GM19035 (cell line): ENCODE measurements around the gene CMTM7.

ENCODE experiments used
- ATAC-seq: cut with Tn5 transposase; IDR thresholded peaks from one replicate; pipeline ENCODE4 v1.9.1; 2021; ENCODE audit not compliant: unreplicated experiment

Gene CMTM7

GRCh38 chr3:32484436-32484835 lies 92.8 kb downstream of the CMTM7 start:
- ATAC-seq: no peak

DNA sequence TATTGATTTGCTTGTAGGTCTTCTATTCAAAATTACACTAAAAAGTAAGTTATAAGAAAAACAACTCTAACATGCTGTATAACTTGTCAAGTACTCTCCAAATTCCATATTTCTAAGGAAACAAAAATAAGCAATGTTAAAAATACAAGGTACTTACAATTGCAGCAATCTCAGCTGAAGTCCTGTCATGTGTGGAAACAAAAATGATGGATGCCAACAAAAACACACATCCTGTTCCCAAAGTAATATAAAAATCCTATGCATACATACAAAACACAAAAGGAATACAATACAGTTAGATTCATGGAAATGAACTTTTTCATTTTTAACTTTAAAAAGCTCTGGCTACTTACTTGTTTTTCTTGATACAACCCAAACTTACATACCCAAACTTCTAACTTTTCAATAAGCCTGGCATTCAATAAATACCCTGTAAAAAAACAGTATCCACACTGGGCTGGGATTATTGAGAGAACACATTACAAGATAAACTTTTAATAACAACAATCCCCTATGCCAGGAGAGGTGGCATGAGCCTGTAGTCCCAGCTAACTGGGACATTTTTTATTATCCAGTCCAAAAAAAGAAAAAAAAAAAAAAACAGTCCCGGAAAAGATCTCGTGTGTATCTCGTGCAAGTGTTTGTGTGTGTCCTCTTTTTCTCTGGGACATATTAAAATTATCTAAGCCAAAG lies 96.3 kb downstream of the CMTM7 start:
- ATAC-seq: no peak

DNA sequence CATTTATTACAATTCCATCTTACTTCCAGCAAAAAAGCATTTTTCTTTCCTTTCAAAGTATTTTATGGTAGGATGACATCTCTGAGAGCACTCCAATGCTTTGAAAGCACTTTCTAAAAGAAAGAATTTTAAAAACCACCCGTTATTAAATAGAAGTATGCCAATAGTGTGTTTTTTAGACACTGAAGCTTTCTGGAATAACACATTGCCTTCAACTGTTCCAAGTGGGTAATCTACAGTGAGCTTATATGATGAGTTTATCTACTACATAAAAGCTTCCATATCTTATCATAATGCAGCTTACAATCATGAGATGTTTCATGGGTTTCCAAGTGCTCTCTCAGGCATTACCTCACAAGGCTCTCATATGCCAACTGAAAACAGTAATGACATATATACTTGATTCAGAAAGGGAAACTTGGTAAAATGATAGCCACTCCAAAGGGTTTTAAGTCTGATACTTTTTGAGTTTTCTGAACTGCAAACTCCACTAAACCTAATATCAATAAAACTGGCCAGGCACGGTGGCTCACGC lies 96.9 kb downstream of the CMTM7 start:
- ATAC-seq: no peak

- no peak for ATAC-seq
Observed at GRCh38 chr3:32492684-32493436, 101.2 kb downstream of the CMTM7 start.

DNA sequence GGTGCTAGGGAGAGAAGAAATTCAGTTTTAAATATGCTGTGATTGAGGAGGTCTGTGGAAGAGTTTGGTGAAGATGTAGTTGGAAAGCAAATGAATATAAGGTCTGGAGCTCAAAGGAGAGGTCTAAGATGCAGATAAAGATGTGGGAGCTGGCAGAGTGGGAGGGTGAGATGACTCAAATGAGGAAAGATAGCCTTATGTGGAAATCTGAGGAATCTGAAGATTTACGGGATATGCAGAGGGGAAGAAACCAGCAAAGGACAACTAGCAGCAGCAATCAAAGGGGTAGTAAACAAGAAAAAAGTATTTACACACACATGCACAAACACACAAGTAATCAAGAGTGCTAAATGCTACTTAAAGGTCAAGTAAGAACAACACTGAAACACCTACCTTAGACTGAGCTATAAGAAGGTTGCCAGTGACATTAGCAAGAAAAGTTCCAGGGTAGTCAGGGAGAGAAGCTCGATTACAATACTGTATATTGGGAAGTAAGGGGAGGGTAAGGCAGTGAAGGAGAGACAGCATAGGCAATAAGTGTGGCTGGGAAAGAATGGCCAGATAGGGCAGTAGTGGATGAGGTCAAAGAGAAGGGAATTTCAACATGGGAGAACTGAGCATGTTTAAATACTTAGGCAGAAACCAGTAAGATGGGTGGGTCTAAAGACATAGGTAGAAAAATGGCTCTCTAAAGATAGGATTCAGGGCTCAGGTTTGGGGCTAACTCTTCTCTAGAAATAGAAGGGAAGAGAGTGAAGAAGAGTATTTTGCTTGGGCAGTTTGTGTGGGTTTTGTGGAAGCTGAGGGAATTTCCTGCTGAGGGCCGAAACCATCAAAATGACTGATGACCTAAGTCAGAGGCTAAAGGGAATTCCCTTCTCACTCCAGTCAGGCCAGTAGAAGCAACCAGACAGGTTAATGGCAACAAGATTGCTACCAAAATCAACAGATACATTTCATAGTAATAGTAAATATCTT lies 102.1 kb downstream of the CMTM7 start:
- peak; percentile 75 for ATAC-seq

DNA sequence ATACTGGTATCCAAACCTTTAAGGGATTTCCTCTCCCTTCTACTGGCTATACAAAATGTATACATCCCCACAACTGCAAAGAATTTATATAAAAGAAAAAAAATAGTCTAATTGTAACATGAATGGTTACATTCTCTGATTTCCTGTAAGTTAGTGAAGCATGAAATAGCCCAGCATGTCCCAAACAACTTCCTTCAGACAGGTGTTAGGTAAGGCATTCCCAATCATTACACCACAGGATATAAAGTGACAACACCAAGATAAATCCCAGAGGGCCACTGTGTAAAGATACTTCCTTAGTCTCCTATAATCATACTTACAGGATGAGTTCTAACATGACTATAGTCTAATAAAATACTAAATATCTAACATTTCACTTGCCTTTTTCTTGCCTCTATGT lies 103.4 kb downstream of the CMTM7 start:
- no peak for ATAC-seq

- no peak for ATAC-seq
Observed at GRCh38 chr3:32495609-32496008, 104.0 kb downstream of the CMTM7 start.

- ATAC-seq: no peak
Observed at GRCh38 chr3:32498252-32498651, 106.6 kb downstream of the CMTM7 start.

DNA sequence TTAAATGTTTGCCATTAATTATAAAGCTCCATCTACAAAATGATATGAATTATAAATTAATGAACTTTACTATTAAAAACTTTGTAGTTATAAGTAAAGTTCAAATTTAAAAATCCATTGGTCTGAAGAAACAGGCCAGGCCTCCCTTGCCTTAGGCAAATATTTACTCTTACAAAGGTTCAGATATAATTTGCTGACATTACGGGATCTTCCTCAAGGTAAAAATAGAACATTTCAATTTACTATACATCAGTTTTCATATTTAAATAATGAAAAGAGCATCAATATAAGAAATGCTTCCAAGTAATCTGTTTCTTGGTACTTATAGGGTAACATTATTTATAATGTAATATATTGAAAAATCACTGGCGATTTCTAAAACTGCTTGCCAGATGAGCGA lies 107.3 kb downstream of the CMTM7 start:
- ATAC-seq: no peak

- no peak for ATAC-seq
Observed at GRCh38 chr3:32499585-32499984, 107.9 kb downstream of the CMTM7 start.

GRCh38 chr3:32500231-32500630 lies 108.6 kb downstream of the CMTM7 start:
- ATAC-seq: no peak

DNA sequence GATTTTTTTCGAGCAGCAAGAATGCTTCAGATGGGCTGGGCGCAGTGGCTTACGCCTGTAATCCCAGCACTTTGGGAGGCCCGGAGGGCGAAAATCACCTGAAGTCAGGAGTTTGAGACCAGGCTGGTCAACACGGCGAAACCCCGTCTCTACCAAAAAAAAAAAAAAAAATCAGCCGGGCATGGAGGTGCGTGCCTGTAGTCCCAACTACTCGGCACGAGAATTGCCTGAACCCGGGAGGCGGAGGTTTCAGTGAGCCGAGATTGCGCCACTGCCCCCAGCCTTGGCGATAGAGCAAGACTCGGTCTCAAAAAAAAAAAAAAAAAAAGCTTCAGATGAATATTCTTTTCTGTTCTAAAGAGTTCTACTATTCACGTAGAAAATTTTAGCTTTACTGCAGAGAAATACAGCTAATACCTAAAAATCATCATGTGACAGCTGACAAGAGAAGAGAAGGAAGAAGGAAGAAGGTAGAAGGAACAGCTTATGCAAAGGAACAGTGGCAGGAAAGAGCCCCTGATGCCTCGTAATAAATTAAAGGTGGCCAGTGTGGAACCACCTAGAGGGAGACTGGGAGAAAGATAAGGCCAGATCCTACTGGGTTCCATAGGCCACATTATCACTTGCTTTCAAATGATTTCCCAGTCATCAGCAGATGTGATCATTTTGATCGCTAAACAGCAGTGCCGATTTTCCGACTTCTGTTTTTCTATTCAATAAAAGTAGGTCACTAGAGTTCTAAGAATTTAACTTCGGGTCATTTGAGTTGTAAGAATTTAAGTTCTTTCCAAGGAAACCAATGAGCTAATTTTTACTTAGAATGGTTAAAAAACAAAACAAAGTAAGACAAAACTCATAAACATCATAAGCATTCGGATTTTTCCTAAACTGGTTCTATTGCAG lies 109.5 kb downstream of the CMTM7 start:
- ATAC-seq: no peak

DNA sequence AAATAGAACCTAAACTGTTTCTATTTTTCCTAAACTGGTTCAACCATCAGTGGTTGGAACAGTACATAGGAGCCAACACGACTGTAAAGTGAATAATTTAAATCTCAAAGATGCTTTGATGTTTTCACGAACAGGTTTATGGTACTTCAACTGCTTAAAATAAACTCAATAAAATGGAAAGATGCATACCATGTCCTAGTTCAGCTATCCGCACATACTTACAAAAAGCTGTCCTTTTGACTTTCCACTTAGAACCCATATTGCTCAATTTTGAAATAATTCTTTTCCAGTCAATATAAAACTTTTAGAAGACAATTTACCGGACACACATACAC lies 110.1 kb downstream of the CMTM7 start:
- peak; percentile 3 for ATAC-seq

- ATAC-seq: peak; percentile 74
Observed at GRCh38 chr3:32502118-32502945, 110.7 kb downstream of the CMTM7 start, which contains the start of gene CMTM6. Gene CMTM6 (minus strand): TSS chr3:32502852. CDS start chr3:32502745, 107 bp downstream.

- no peak for ATAC-seq
Observed at GRCh38 chr3:32502946-32503286, 111.3 kb downstream of the CMTM7 start.
